GM18517 (cell line): ENCODE results near the gene PTRH1.
A peak's percentile ranks its signal among the peaks of the same experiment; 100 is the strongest.
"Not testable (repeated sequence)": the region's sequence is repeated elsewhere in the genome, so short reads cannot be mapped to it uniquely, and the experiment has no call there.

Experiments used
- ATAC-seq: cut with Tn5 transposase; IDR thresholded peaks from one replicate; pipeline ENCODE4 v1.9.1; 2021; ENCODE audit warnings: mild to moderate bottlenecking, moderate library complexity; ENCODE audit not compliant: unreplicated experiment

Gene PTRH1

GRCh38 chr9:127715470-127716337, at the start of gene PTRH1, which contains the start of gene TTC16:
Gene PTRH1, minus strand, starts transcription at chr9:127715663. Its CDS starts 24 bp downstream, at chr9:127715639.
Gene TTC16, plus strand, starts transcription at chr9:127716079. Its CDS starts 67 bp downstream, at chr9:127716146.
- ATAC-seq = peak; percentile 80

DNA sequence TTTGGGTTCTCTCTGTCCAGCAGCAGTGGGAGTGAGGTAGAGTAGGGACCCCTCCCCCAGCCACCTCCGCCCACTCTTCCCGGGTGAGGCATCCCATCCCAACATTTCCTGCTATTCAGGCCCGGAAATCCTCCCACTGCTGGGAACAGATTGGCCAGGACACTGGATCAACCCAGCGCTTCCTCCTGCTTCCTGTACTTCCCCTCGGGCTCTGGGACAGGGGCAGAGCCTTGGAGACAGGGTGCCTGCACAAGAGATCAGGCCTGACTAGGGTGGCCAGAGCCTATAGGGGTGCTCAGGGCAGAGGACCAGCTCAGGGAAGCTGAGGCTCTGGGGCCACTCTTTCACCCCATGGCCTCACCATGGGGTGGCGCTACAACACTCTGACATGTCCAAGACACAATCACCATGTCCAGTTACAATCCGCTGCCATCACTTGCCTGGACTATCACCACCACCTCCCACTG, 48.5 kb upstream of the PTRH1 start:
- ATAC-seq = no peak

GRCh38 chr9:127762111-127762676, 46.7 kb upstream of the PTRH1 start:
- no peak for ATAC-seq

GRCh38 chr9:127761491-127761956, 46.1 kb upstream of the PTRH1 start:
- no peak for ATAC-seq

- no peak for ATAC-seq
Observed at GRCh38 chr9:127761061-127761460, 45.6 kb upstream of the PTRH1 start.

GRCh38 chr9:127758843-127759242, 43.4 kb upstream of the PTRH1 start:
- ATAC-seq = no peak

GRCh38 chr9:127756776-127757175, 41.3 kb upstream of the PTRH1 start:
- ATAC-seq = not testable (repeated sequence)

GRCh38 chr9:127756233-127756632, 40.8 kb upstream of the PTRH1 start:
- no peak for ATAC-seq

- ATAC-seq = no peak
Observed at GRCh38 chr9:127755061-127756060, 39.9 kb upstream of the PTRH1 start.

DNA sequence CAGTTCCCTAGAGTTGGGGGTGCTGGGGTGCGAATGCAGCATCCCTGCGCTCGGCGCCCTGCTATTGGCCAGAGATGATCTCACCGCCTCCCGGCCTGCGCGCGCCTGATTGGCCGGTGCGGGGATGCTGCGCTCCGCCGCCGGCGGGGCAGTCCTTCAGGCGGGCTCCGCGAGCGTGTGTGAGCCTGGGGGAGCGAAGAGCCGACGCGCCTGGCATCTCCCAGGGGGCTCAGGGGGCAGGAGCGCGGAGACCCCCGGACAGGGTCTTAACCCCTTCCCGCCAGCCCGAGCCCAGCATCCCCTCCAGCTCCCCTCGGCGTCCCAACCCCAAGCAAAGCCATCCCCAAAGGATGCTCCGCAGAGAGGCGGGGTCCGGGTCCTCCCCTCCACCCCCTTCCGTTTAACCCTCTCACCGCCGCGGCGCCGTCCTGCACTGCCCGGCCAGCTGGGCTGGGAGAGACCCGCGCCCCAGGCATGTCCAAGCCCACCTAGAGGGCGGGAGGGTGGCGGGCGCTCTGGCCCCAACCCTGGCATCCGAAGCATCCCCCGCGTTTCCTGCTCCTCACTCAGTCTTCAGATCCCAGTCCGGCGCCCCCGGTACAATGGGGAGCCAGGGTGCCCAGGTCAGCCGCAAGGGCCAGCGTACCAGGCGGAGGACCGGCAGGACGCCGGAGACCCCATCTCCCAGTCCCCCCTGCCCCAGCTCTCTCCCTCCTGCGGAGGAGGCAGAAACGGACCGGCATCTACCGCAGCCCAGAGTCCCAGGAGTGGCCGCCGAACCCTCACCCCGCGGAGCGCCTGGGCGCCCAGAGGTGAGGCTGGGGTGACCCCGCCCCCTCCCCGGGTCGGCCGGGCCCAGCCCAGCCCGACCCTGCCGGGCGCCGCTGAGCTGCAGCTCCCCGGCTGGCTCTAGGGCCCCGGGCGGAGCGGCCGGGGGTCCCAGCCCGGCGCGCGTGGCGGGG, 38.9 kb upstream of the PTRH1 start:
- ATAC-seq = no peak

- no peak for ATAC-seq
Observed at GRCh38 chr9:127753622-127754021, 38.2 kb upstream of the PTRH1 start.

- no peak for ATAC-seq
Observed at GRCh38 chr9:127753148-127753547, 37.7 kb upstream of the PTRH1 start.

DNA sequence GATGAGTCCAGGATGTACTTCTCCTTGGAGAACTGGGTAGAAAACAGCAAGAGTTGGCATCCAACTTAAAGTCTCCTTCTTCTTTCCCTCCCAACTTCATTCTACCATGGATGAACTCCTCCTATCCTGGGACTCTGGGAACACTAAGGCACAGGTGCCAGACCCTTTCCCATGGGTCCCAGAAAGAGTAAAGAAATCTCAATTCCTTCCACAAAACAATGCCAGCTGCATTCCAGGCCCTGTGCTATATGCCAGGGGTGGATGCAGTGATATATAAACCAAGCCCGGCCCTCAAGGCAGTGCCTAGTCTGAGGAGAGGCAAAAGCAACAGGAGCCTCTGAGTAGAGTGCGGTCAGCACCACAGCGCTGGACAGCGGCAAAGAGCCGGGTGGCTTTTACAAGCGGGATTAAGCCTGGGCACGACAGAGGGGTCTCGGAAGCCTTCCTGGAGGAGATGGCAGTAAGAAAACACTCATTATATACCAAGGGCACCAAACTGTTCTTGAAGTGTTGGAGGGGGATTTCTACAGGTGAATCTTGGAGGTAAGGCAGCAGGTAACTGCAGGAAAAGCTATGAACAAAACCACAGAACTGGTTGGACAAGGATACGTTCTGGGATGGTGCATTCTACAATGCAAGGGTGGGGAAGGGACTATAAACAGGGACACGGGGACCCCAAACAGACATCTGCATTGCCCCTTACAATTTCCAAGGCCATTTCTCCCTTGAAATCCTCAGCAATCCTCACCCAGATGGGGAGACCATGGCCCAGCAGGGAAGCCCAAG, 36.0 kb upstream of the PTRH1 start:
- ATAC-seq = no peak

- ATAC-seq = no peak
Observed at GRCh38 chr9:127749090-127749787, 33.8 kb upstream of the PTRH1 start.

- no peak for ATAC-seq
Observed at GRCh38 chr9:127746959-127747569, 31.6 kb upstream of the PTRH1 start.

DNA sequence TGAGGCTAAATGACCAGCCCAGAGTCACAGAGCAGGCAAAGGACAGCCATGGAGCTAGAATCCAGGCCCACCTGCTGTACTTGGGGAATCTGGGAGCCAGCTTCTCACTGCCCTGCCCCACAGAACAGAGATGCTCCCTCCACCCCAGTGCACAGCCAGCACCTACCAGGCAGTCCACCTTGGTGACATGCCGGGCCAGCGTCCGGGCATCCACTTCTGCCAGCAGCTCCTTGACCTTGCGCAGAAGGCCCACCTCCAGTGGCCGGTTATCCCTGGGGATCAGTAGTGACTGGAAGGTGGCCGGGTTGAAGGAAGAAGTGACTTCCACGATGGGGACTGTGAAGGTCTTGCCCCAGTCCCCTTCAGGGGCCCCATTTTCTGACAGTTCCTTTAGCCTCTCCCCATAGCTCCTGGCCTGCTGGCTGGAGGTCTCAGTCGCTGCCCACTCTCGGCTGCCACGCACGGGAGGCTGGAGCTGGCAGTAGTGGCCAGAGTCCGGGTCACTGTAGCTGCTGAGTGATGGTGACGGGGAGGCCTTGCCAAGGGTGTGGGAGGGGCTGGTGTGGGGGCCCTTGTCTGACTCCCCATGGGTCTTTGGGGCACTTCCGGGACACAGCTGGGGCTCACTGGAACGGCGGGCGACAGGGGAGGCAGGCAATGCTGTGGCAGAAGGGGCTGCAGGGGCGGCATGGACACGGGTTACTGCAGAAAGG, 29.1 kb upstream of the PTRH1 start:
- no peak for ATAC-seq

DNA sequence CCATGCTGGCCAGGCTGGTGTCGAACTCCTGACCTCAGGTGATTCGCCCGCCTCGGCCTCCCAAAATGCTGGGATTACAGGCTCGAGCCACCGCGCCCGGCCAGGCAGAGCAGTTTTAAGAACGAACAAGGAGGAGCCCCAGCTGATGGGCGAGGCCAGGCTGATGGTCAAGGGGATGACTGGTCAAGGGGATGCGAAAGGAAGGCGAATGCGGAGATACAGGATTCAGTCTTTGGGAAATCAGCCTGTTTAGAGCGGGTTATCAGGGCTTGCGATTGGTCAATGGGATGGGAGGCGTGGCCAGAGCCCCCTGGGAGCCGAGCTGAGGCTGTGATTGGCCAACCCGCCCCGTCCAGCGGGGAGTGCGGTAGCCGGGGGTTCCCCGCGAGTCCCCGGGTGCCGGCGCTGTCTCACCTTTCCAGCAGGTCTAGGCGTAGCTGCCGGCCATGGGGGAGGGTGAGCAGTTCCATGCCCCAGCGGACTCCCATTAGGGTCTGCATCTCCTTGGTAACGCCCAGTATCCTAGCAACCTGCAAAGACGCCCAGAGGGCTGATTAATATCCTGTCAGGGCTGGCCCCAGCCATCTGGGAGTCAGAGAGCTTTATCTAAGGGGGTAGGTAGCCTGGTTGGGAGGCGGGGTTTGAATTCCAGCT, 27.1 kb upstream of the PTRH1 start:
- no peak for ATAC-seq
